Kidney glomerular epithelial cell (primary cell): Measurements from ENCODE around the gene KIF13A.
"Not testable (repeated sequence)": the region's sequence is repeated elsewhere in the genome, so short reads cannot be mapped to it uniquely, and the experiment has no call there.

Experiments used
- DNase-seq: peaks from one replicate; lab custom pipeline; 2025; lab: John Stamatoyannopoulos, UW

Gene KIF13A

DNA sequence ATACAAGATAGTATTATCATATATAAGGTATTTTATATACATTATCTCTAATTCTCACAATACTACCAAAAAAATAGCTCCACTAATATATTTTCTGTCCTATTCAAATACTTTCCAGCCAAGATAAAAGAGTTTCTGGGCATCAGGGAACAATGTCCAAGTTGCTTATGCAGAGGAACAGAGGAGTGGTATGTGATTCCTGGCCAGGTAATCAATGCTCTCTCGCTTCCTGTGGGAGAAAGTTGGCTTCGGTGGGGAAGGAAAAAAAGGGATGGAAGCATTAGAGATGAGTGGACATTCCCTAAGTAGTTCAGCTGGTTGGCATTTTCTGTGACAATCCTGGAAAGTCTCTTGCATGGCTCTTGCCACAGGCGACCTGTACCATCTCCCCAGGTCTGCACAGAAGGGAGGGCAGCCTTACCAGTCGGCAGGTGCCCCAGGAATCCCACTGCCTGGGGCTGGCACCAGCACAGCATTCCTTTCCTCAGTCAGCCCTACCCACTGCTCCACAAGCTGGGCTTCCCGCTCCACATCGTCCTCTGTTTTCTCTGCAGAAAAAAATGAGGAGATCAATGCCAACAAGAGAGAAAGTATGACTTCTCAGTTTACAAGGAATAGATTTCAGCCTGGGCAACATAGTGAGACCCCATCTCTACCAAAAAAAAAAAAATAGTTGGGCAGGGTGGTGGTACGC, 202.2 kb downstream of the KIF13A start:
- no peak for DNase-seq

DNA sequence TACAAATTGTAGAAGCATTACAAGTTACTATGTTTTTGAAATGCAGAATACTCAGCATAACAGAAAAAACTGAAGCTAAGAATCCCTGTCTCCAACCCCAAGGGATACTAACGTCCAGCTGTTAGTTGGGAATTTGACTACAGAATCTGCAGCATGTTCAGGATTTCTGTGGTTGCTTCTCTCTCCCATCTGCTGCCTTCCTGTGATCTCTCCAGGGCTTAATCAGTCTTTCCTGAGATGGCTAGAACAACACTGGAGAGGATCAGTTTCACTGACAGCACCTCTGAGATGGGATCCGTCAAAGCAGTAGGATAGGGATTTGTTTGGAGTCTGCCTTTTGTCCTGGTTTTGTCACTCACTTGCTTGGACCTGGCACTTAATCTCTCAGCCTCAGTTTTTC, 207.4 kb downstream of the KIF13A start:
- no peak for DNase-seq

DNA sequence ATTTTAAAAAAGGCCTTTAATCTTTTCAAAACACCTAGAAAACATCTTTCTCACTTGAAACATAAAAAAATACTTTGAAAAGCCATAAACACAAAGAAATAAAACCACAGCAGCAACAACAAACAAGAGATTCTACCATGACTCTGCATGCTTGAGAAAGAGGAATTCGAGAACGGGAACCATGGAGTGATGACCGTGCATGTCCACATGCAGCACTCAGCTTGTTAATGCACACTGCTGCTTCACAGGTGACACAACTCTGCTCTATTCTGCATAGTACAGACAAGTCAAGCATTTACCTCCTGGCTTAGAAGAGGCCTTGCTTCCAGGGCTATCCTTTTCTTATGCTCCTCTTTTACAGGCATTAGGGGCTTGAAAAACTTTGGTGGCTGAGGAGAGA, 215.8 kb downstream of the KIF13A start:
- no peak for DNase-seq

DNA sequence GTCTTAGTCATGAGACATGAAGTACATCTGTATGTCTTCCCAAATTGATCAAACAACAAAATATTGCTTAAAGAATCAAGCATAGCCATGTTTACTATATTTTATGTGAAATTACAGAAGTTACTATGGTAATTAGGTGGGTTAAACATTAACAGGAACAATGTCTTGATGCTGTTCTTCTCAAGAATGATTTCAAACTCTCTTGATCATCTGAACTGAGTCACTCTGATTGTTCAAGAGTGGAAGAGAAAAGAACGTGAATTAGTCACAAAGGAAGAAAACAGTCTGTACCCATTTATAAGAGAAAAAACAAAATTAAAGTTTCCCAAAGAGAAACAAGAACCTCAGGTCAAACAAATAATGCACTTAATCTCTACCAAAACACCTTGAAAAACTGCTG, 218.6 kb downstream of the KIF13A start:
- no peak for DNase-seq

DNA sequence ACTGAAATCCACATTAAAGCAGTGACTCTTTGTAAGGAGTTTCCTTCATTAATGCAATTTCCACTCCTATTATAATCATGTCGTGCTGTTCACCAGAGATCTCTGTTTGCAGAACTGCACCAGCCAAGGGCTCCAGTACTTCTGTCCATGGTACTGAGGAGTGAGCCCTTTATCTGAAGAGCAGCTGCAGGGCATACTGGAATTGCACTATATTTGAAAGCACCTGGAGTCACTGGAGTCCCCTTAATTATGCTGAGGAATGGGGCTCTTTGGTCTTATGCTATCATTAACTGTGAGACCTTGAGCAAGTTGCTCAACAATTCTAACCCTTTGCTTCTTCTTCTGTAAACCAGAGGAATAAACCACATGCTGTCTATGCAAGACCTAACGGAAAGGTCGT, 219.0 kb downstream of the KIF13A start:
- no peak for DNase-seq

DNA sequence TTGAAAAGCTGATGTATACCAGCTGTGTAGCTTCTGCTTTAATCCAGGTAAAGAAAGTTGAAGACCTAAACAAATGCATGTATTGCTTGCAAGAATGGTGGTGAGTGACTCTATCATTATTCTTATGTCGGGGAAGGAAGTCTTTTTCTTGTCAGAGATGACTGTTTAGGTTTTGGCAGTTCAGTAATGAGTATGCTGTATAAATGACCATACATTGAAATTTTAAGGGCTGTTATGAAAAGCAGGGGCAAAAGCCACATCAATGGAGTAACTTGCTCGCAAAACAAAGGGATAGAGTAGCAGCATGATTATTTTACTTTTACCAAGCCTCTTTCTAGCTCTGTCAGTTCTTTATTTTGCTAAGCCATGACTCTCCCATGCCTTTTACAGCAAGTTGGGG, 224.8 kb downstream of the KIF13A start:
- no peak for DNase-seq

DNA sequence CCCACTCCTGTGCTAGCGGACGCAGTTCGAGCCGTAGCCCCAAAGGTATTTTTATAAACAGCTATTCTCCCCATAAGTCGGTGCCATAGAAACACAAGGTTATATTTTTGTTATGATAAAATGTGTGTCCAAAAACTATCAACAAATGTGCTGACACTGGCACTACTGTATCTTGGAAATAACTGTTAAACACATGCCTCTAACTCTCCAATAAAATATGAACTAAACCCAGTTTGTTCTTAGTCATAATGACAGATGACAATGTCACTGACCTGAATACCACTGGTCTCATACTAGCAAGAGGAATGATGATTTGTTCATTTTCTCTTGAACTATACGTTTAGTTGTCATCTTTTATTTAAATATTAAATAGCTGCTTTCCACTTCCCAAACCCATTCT, 229.3 kb downstream of the KIF13A start:
- DNase-seq: no peak

DNA sequence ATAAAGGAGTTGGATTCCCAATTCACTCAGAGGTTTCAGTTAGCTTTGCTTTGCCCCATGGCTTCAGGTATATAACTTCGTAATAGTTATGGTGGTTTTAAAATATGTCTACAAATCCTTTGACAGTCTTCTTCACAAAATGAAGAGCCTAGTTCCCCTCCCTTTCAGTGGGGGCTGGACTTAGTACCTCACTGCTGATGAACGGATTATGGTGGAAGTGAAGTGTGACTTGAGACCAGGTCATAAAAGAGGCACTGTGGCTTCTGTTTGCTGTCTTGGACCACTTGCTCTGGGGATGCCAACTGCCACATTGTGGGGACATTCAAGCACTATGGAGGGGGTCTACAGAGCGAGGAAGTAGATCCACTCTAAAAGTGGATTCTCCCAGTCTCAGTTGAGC, 233.2 kb downstream of the KIF13A start:
- DNase-seq: no peak

DNA sequence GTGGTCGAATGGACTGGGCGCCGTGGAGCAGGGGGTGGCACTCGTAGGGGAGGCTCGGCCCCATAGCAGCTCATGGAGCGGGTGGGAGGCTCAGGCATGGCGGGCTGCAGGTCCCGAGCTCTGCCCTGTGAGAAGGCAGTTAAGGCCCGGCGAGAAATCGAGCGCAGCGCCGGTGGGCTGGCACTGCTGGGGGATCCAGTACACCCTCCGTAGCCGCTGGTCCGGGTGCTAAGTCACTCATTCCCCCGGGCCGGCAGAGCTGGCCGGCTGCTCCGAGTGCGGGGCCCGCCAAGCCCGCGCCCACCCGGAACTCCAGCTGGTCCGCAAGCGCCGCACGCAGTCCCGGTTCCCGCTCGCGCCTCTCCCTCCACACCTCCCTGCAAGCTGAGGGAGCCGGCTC, 242.1 kb downstream of the KIF13A start:
- not testable (repeated sequence) for DNase-seq

DNA sequence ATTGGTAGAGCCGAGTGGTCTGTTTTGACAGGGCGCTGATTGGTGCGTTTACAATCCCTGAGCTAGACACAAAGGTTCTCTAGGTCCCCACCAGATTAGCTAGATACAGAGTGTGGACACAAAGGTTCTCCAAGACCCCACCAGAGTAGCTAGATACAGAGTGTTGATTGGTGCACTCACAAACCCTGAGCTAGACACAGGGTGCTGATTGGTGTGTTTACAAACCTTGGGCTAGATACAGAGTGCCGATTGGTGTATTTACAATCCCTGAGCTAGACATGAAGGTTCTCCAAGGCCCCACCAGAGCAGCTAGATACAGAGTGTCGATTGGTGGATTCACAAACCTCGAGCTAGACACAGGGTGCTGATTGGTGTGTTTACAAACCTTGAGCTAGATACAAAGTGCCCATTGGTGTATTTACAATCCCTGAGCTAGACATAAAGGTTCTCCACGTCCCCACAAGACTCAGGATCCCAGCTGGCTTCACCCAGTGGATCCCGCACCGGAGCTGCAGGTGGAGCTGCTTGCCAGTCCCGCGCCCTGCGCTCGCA, 242.6 kb downstream of the KIF13A start:
- not testable (repeated sequence) for DNase-seq

DNA sequence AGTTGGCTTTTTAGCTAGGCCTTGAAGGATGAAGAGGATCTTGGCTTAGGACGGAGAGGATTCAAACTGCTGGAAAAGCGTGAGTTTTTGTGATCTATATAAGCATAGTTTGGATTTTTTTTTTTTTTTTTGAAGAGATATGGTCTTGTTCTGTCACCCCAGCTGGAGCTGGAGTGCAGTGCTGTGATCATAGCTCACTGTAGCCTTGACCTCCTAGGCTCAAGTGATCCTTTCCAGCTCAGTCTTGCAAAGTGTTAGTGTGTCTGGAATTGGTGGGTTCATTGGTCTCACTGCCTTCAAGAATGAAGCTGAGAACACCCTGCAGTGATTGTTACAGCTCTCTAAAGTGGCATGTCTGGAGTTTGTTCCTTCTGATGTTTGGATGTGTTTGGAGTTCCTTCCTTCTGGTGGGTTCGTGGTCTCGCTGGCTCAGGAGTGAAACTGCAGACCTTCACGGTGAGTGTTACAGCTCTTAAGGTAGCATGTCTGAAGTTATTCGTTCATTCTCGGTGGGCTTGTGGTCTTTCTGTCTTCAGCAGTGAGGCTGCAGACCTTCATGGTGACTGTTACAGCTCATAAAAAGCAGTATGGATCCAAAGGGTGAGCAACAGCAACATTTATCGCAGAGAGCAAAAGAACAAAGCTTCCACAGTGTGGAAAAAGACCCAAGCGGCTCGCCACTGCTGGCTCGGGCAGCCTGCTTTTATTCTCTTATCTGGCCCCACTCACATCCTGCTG, 243.2 kb downstream of the KIF13A start:
- no peak for DNase-seq

DNA sequence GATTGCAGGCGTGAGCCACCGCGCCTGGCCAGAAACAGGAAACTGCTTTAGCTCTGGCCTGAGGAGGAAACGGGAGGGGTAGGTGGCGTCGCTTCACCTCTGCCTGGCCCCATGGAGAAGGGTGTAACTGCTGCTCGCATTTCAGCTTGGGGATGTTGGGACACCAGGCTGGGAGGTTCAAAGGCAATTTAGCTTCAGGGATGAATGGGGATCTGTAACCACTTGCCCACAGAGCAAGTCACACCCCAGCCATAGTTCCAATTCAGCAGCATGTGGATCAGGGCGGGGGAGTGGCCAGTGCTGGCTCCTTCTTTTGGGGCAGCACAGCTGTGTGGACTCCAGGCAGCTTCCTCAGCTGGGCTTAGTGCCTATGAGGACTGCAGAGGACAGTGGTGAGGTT, 245.9 kb downstream of the KIF13A start:
- no peak for DNase-seq

DNA sequence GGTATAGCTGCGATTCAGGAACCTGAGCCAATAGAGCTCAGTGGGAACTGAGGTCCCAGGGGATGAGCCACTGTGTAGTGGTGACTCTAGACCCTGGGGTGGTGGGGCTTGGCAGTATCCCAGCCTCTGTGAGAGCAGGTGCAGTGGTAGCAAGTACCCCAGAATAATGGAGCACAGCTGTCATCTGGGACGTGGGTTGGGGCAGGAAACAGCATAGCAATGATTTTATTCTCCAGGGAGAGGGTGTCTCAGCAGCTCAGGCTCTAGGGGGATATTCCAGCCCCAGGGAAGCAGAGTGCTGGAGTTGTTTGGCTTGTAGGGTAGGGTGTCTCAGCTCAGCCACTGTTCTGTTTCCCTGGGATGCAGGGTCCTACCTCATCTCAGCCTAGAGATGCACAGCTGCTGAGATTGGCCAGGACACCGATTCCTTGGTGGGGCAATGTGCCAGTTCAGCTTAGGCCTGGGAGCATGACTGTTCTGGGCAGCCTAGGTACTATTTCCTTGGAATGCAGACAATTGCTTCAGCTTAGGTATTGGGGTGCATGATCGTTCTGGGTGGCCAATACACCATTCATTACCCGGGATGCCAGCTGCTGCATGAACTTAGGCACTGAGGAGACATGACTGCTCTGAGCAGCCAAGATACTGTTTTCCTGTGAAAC, 246.7 kb downstream of the KIF13A start:
- DNase-seq: no peak

DNA sequence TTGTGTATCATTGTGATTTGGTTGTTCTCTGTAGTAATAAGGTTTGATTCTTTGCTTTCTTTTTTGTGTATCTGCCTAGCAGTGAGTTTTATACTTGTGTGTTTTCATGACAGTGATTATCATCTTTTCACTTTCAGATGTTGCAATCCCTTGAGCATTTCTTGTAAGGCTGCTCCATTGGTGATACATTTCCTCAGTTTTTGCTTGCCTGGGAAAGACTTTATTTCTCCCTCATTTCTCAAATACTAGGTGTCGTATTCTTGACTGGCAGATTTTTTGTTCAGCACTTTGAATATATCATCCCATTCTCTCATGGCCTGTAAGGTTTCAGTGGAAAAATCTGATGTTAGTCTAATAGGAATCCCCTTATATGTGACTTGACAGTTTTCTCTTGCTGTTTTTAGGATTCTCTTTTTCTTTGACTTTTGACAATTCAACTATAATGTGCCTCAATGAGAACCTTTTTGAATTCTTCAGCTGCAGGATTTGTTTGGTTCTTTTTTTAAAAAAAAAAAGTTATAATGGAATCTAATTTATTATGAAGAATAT, 249.7 kb downstream of the KIF13A start:
- DNase-seq: no peak

DNA sequence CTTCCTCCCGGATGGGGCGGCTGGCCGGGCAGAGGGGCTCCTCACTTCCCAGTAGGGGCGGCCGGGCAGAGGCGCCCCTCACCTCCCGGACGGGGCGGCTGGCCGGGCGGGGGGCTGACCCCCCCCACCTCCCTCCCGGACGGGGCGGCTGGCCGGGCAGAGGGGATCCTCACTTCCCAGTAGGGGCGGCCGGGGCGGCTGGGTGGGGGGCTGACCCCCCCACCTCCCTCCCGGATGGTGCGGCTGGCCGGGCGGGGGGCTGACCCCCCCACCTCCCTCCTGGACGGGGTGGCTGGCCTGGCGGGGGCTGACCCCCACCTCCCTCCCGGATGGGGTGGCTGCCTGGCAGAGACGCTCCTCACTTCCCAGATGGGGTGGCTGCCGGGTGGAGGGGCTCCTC, 252.1 kb downstream of the KIF13A start:
- not testable (repeated sequence) for DNase-seq

DNA sequence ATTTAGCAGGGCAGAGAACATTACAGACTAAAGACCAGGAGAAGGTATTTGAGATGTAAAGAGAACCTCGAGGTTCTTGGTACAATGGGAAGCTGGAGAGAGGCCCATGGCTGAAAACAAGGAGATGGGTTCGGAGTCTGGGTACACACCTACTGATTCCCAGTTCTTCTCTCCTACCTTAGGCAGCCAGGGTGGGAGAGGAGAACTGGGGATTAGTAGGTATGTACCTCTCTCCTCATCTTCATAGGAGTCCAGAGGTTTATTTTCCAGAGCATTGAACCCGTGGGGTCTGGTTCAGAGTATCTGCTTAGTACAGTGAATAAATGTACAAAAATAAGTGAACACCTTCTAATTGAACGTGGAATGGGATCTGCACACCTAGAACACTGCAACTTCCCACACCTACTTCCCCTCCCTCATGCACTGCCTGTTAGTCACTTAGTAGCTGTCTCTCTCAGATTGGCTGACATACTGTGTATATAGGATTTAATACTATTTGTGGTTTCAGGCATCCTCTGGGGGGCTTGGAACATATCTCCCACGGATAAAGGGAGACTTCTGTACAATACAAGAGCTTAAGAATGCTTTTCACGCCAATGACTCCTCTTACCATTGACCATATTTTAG, 257.2 kb downstream of the KIF13A start:
- no peak for DNase-seq

DNA sequence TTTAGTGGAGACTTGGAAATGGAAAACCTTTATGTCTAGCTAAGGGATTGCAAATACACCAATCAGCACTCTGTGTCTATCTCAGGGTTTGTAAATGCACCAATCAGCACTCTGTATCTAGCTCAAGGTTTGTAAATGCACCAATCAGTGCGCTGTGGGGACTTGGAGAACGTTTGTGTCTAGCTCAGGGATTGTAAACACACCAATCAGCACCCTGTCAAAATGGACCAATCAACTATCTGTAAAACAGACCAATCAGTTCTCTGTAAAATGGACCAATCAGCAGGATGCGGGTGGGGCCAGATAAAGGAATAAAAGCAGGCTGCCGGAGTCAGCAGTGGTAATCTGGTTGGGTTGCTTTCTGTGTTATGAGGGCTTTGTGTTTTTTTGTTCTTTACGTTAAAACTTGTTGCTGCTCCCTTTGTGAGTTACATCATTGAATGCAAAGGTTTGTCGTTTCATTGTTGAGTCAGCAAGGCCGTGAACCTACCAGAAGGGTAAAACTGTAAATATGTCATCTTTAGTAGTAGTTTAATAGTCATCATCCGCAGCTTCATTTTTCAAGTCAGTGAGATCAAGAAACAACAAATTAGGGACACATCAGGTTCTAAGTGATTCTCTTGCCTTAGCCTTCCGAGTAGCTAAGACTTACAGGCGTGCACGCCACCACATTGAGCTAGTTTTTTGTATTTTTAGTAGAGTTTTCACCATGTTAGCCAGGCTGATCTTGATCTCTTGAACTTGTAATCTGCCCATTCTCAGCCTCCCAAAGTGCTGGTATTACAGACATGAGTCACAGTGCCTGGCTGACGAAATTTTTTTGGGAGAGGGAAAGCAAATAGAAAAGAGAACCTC, 258.0 kb downstream of the KIF13A start:
- no peak for DNase-seq

DNA sequence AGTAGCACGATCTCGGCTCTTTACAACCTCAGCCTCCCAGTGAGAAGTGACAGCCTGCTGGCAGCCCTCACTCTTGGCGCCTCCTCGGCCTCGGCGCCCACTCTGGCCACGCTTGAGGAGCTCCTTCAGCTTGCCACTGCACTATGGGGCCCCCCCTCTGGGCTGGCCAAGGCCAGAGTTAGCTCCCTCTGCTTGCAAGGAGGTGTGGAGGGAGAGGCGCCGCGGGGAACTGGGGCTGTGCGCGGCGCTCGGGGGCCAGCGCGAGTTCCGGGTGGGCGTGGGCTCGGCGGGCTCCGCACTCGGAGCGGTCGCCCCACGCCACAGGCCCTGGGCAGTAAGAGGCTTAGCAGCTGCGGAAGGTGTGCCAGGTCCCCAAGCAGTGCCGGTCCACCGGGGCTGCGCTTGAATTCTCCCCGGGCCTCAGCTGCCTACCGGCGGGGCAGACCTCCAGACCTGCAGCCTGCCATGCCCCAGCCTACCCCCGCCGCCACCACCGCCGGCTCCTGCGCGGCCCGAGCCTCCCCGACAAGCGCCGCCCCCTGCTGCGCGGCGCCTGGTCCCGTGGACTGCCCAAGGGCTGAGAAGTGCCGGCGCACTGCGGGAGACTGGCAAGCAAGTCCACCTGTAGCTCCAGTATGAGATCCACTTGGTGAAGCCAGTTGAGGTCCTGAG, 258.7 kb downstream of the KIF13A start:
- DNase-seq: no peak

DNA sequence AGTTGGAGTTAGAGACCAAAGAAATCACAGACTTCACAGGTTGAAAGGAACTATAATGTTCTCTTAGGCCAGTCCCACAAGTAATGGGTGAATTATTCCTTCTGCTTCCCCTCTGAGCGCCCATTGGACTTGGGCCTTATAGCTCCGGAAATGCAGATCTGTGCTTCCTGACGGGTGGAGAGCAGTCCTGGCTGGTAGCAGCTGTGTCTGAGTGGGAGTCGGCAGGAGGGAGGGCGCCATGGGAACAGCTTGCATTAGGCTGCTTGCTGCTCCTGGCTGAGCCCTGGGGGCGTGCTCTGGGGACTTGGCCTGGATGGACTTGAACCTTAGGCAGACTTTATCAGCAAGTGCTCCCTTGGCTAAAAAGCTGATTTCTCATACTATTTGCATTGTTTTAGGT, 262.4 kb downstream of the KIF13A start:
- DNase-seq: no peak

DNA sequence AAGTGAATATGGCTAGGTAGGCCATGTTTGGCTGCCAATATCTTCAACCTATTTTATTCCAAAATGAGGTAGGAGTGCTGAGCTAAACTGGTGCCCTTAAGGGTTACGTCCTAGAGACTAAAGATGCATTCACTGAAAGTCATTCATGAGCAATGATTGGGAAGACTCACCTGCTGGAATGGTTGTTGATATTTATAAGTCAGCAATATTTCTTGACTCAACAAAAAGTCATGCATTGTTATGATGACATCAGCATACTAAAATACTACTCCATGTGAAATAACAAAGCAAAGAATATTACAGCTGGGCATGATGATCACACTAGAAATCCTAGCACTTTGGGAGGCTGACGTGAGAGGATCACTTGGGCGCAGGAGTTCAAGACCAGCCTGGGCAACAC, 263.1 kb downstream of the KIF13A start:
- no peak for DNase-seq

DNA sequence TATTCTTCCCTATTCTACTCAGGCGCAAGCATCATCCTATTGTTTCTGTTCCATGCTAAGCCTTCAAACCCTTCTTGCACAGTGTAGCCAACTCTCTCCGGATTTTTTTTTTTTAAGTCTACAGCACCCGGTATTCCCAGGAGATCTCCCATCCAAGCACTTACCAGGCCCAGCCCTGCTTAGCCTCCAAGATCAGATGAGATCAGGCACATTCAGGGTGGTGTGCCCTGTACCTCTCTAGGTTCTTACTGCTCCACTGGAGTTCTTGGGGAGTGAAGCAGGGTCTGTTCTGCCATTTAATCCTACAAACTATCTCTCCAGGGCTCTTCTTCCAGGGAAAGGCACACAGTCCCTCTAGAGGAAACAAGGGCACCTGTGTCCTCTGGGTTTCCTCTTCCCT, 265.8 kb downstream of the KIF13A start:
- DNase-seq: no peak
